HFFc6 (cell line): ENCODE measurements around the gene CPLANE2. TPM values are rescaled to one million over a fixed set of nuclear protein-coding genes. Genes with fewer than 3 reads are reported as not detected.

ENCODE experiments used
- DNase-seq: peaks from one replicate; pipeline ENCODE4 v3.0.0-alpha.2; 2018
- H3K27ac Mint-ChIP-seq: 2 replicates; pipeline ENCODE4 v1.8.0; 2020; ENCODE audit warnings: mild to moderate bottlenecking, mixed read lengths
- H3K27me3 Mint-ChIP-seq: 2 replicates; pipeline ENCODE4 v1.8.0; 2021; ENCODE audit warnings: mild to moderate bottlenecking, moderate library complexity, mixed read lengths; ENCODE audit not compliant: insufficient read depth
- H3K36me3 Mint-ChIP-seq: 2 replicates; pipeline ENCODE4 v1.8.0; 2021; ENCODE audit warnings: low read depth, mixed read lengths
- H3K4me1 Mint-ChIP-seq: 2 replicates; pipeline ENCODE4 v1.8.0; 2020; ENCODE audit warnings: low read depth, mixed read lengths
- H3K4me3 Mint-ChIP-seq: 2 replicates; pipeline ENCODE4 v1.8.0; 2020; ENCODE audit warnings: mild to moderate bottlenecking, moderate library complexity, mixed read lengths
- H3K9me3 Mint-ChIP-seq: 2 replicates; pipeline ENCODE4 v1.8.0; 2020; ENCODE audit warnings: mild to moderate bottlenecking, mixed read lengths
- CTCF ChIP-seq: fragments of 200-600 bp; sonication (generic); IDR thresholded peaks from 2 replicates; pipeline ENCODE4 v1.5.0; 2021; ENCODE audit warnings: antibody characterized with exemption, mild to moderate bottlenecking
- long read RNA-seq: library from polyadenylated mRNA; unstranded; transcript quantifications from one replicate; pipeline ENCODE4 v2.0.0, GENCODE V29; 2019
- total RNA-seq, 6 experiments: library from RNA; stranded (reverse); fragmentation: NEBNext Ultra II Directional; extraction: Animal tissue kit (Norgen Biotek cat#: 25700); gene quantifications; 2 replicates in 1 of 6; 3 replicates in 5 of 6; pipeline ENCODE4 v1.2.3, GENCODE V29; 2021

The CPLANE2 gene
- 10 to 100 TPM in 1 of 6 experiments, 1 to 10 TPM in 5; 6.5 to 11.8 (median 7.5) TPM for total RNA-seq
- long read RNA-seq, partial matches to known transcripts = 0 of 5 reads
- long read RNA-seq, other reads (novel, unspliced or antisense) = 3 of 5 reads

- H3K36me3 Mint-ChIP-seq = no peaks in the 10 kb centered on the region
- peak within 1 kb of the TSS; percentile 99 for H3K27ac Mint-ChIP-seq
- peaks cover 18% of the 10 kb centered on the region for H3K4me1 Mint-ChIP-seq
- no peaks in the 10 kb centered on the region for H3K9me3 Mint-ChIP-seq
- H3K27me3 Mint-ChIP-seq = peaks cover 2% of the 10 kb centered on the region; the same call in 1 of the 2 replicates
- DNase-seq = peak; percentile 91
- peak within 1 kb of the TSS; percentile 90 for H3K4me3 Mint-ChIP-seq
- TF ChIP-seq CTCF = no peak
These were observed at the start of gene CPLANE2 for GRCh38 chr1:16236511-16237342. TSS of gene CPLANE2 (minus strand) at chr1:16237183. CDS start at chr1:16236742, 441 bp downstream.

GRCh38 chr1:16286122-16286521, 49.1 kb upstream of the CPLANE2 start:
- Mint-ChIP-seq H3K27ac (no peak overlapping the region), H3K9me3 (no peaks in the 10 kb centered on the region), H3K36me3 (peaks cover 7% of the 10 kb centered on the region), H3K27me3 (peaks cover 3% of the 10 kb centered on the region; the same call in 1 of the 2 replicates), H3K4me3 (no peak overlapping the region), H3K4me1 (no peaks in the 10 kb centered on the region)
- TF ChIP-seq CTCF = no peak
- DNase-seq = no peak

- Mint-ChIP-seq H3K4me3 (no peak overlapping the region), H3K36me3 (peaks cover 7% of the 10 kb centered on the region), H3K4me1 (no peaks in the 10 kb centered on the region), H3K27ac (no peak overlapping the region), H3K9me3 (no peaks in the 10 kb centered on the region), H3K27me3 (peaks cover 3% of the 10 kb centered on the region)
- no peak for TF ChIP-seq CTCF
- DNase-seq = no peak
These were observed 44.8 kb upstream of the CPLANE2 start for GRCh38 chr1:16281765-16282164.

- H3K9me3 Mint-ChIP-seq = no peaks in the 10 kb centered on the region
- no peak overlapping the region for H3K27ac Mint-ChIP-seq
- TF ChIP-seq CTCF = no peak
- H3K36me3 Mint-ChIP-seq = peaks cover 3% of the 10 kb centered on the region
- H3K27me3 Mint-ChIP-seq = peaks cover 3% of the 10 kb centered on the region
- H3K4me3 Mint-ChIP-seq = no peak overlapping the region
- H3K4me1 Mint-ChIP-seq = no peaks in the 10 kb centered on the region
- no peak for DNase-seq
These were observed 42.2 kb upstream of the CPLANE2 start for GRCh38 chr1:16279186-16279585.

GRCh38 chr1:16276302-16277030, 39.5 kb upstream of the CPLANE2 start:
- H3K4me3 Mint-ChIP-seq = no peak overlapping the region
- peaks cover 2% of the 10 kb centered on the region for H3K36me3 Mint-ChIP-seq
- TF ChIP-seq CTCF = no peak
- no peaks in the 10 kb centered on the region for H3K9me3 Mint-ChIP-seq
- no peaks in the 10 kb centered on the region; the same call in none of the 2 replicates for H3K27me3 Mint-ChIP-seq
- no peaks in the 10 kb centered on the region for H3K4me1 Mint-ChIP-seq
- no peak for DNase-seq
- H3K27ac Mint-ChIP-seq = no peak overlapping the region
